Measurements from ENCODE around the gene MLLT10. TPM values are rescaled to one million over a fixed set of nuclear protein-coding genes. Genes with fewer than 3 reads are reported as not detected.

Gene MLLT10
- total and polyA plus RNA-seq, 2 experiments from 2014 or later = 16.8 to 34.9 TPM

GRCh38 chr10:21732067-21732772, 198.2 kb downstream of the MLLT10 start:
- Histone ChIP-seq H3K9me2 (replicated peaks; ENCODE audit: insufficient read depth) (no peaks in the 10 kb centered on the region), H3K27me3 (no peaks in the 10 kb centered on the region), H3K4me2 (no peak overlapping the region), H3K4me3 (no peak overlapping the region), H3K36me3 (replicated peaks; ENCODE audit: insufficient read depth, low read depth) (no peaks in the 10 kb centered on the region), H3K4me1 (ENCODE audit: insufficient read depth) (peaks cover 11% of the 10 kb centered on the region), H3K9me3 (ENCODE audit: low read depth) (no peaks in the 10 kb centered on the region), H3K79me2 (peaks cover 6% of the 10 kb centered on the region), H2AFZ (no peak overlapping the region), H4K20me1 (ENCODE audit: insufficient read depth, poor library complexity, severe bottlenecking) (peaks cover 5% of the 10 kb centered on the region), H3K27ac (no peak overlapping the region)
- WGBS (ENCODE audit: low lambda C conversion rate, missing lambda C conversion rate) = 21% methylated on average over 10 of the region's 10 CpGs
- DNase-seq (ENCODE audit: low spot score) = peak; percentile 84
- TF ChIP-seq EZH2phosphoT487 (IDR thresholded peaks at IDR 0.05; ENCODE audit: low read depth, severe bottlenecking, unreplicated experiment) (no peak), EZH2 (IDR thresholded peaks at IDR 0.05; ENCODE audit: borderline replicate concordance) (no peak), CTCF (IDR thresholded peaks at IDR 0.05; ENCODE audit: poor library complexity) (peak; percentile 87)

- no peak overlapping the region for H3K4me3 ChIP-seq
- H3K27me3 ChIP-seq = no peaks in the 10 kb centered on the region
- 79% methylated on average over 6 of the region's 6 CpGs for WGBS (ENCODE audit: low lambda C conversion rate, missing lambda C conversion rate)
- peaks cover 3% of the 10 kb centered on the region for H4K20me1 ChIP-seq (ENCODE audit: insufficient read depth, poor library complexity, severe bottlenecking)
- no peaks in the 10 kb centered on the region for H3K4me1 ChIP-seq (ENCODE audit: insufficient read depth)
- DNase-seq (ENCODE audit: low spot score) = no peak
- H3K27ac ChIP-seq = no peak overlapping the region
- no peaks in the 10 kb centered on the region for H3K36me3 ChIP-seq (replicated peaks; ENCODE audit: insufficient read depth, low read depth)
- no peak for TF ChIP-seq CTCF (IDR thresholded peaks at IDR 0.05; ENCODE audit: poor library complexity)
- no peak for TF ChIP-seq EZH2phosphoT487 (IDR thresholded peaks at IDR 0.05; ENCODE audit: low read depth, severe bottlenecking, unreplicated experiment)
- no peak for TF ChIP-seq EZH2 (IDR thresholded peaks at IDR 0.05; ENCODE audit: borderline replicate concordance)
- no peaks in the 10 kb centered on the region for H3K9me3 ChIP-seq (ENCODE audit: low read depth)
- no peak overlapping the region for H2AFZ ChIP-seq
- H3K4me2 ChIP-seq = no peak overlapping the region
- no peaks in the 10 kb centered on the region for H3K9me2 ChIP-seq (replicated peaks; ENCODE audit: insufficient read depth)
- H3K79me2 ChIP-seq = peaks cover 6% of the 10 kb centered on the region
Observed at GRCh38 chr10:21733710-21734109, 199.7 kb downstream of the MLLT10 start.

GRCh38 chr10:21737106-21737505, 203.1 kb downstream of the MLLT10 start:
- no peak for DNase-seq (ENCODE audit: low spot score)
- no peaks in the 10 kb centered on the region for H3K9me2 ChIP-seq (replicated peaks; ENCODE audit: insufficient read depth)
- no peaks in the 10 kb centered on the region for H3K79me2 ChIP-seq
- H3K4me1 ChIP-seq (ENCODE audit: insufficient read depth) = no peaks in the 10 kb centered on the region
- H3K4me3 ChIP-seq = no peak overlapping the region
- TF ChIP-seq EZH2 (IDR thresholded peaks at IDR 0.05; ENCODE audit: borderline replicate concordance) (no peak), EZH2phosphoT487 (IDR thresholded peaks at IDR 0.05; ENCODE audit: low read depth, severe bottlenecking, unreplicated experiment) (no peak), CTCF (IDR thresholded peaks at IDR 0.05; ENCODE audit: poor library complexity) (no peak)
- no peaks in the 10 kb centered on the region for H3K27me3 ChIP-seq
- no peaks in the 10 kb centered on the region for H3K36me3 ChIP-seq (replicated peaks; ENCODE audit: insufficient read depth, low read depth)
- 98% methylated on average over 4 of the region's 4 CpGs for WGBS (ENCODE audit: low lambda C conversion rate, missing lambda C conversion rate)
- H3K4me2 ChIP-seq = no peak overlapping the region
- no peak overlapping the region for H2AFZ ChIP-seq
- H3K9me3 ChIP-seq (ENCODE audit: low read depth) = no peaks in the 10 kb centered on the region
- H3K27ac ChIP-seq = no peak overlapping the region
- H4K20me1 ChIP-seq (ENCODE audit: insufficient read depth, poor library complexity, severe bottlenecking) = peaks cover 3% of the 10 kb centered on the region

Data from hepatocyte (in vitro differentiated cells).